ENCODE data around the gene SPR. TPM values are rescaled to one million over a fixed set of nuclear protein-coding genes. Genes with fewer than 3 reads are reported as not detected.

Gene SPR
- total and polyA plus RNA-seq, 9 of the 15 experiments (the other 6 are each of a cell fraction or from before 2014, with no cell fraction given) = 7.7 to 38.3 (median 26.3) TPM

GRCh38 chr2:72893594-72894319 lies 6.5 kb downstream of the SPR start (continued):
- TF ChIP-seq REST (IDR thresholded peaks at IDR 0.05; ENCODE audit: borderline replicate concordance) = peak; percentile 78
- TF ChIP-seq REST (CRISPR knock-in tag; IDR thresholded peaks at IDR 0.05; ENCODE audit: low read depth) = no peak
- TF ChIP-seq DEAF1 (CRISPR knock-in tag; IDR thresholded peaks at IDR 0.05) = 0 out of 2 replicates have a peak, but pooled peaks have one; percentile 28
- TF ChIP-seq RAD21 (CRISPR knock-in tag; conservative IDR thresholded peaks at IDR 0.05 in 1 of 2, IDR thresholded peaks at IDR 0.05 in 1 of 2) = peak; percentile 67 to 93
- no peak for TF ChIP-seq ZNF384 (IDR thresholded peaks at IDR 0.05; ENCODE audit: low read depth, low read length)
- TF ChIP-seq HNRNPUL1 (IDR thresholded peaks at IDR 0.05; ENCODE audit: low read length) = no peak
- 0 out of 2 replicates have a peak, but pooled peaks have one; percentile 30 for TF ChIP-seq CC2D1A (IDR thresholded peaks at IDR 0.05)
- TF ChIP-seq RBFOX2 (IDR thresholded peaks at IDR 0.05; ENCODE audit: low read depth, low read length) = no peak
- peak; percentile 43; the same call in 1 of the 2 replicates for TF ChIP-seq STAG1 (CRISPR knock-in tag; IDR thresholded peaks at IDR 0.05; ENCODE audit: borderline replicate concordance)
- peak; percentile 90 for TF ChIP-seq SMC3 (conservative IDR thresholded peaks at IDR 0.05; ENCODE audit: insufficient read depth, low read depth, low read length)
- TF ChIP-seq CTCFL (IDR thresholded peaks at IDR 0.05; ENCODE audit: borderline replicate concordance, insufficient read depth, low read depth, low read length, poor library complexity, severe bottlenecking) = peak; percentile 19
- no peak for TF ChIP-seq NKRF (IDR thresholded peaks at IDR 0.05; ENCODE audit: borderline replicate concordance)
- no peak for TF ChIP-seq BDP1 (IDR thresholded peaks at IDR 0.05; ENCODE audit: insufficient read depth, insufficient read length)

All from K562 (cell line).